Lower lobe of right lung (tissue), 2 donors: ENCODE results near the gene AGR3. TPM values are rescaled to one million over a fixed set of nuclear protein-coding genes. Genes with fewer than 3 reads are reported as not detected.
A peak's percentile ranks its signal among the peaks of the same experiment; 100 is the strongest.
"Not testable (repeated sequence)": the region's sequence is repeated elsewhere in the genome, so short reads cannot be mapped to it uniquely, and the experiment has no call there.

Experiments
- ATAC-seq, 2 donors: fragments of 200-7000 bp; cut with Tn5 transposase; one replicate each; pipeline ENCODE4 v1.9.1; 2020 to 2022; ENCODE audit warnings: mild to moderate bottlenecking in 2 of 2, moderate library complexity in 2 of 2
- DNase-seq: peaks from one replicate; pipeline ENCODE4 v3.0.0-alpha.2; 2020
- H3K27ac ChIP-seq: fragments of 200-600 bp; one replicate; pipeline ENCODE4 v1.8.0; 2022
- H3K27me3 ChIP-seq: fragments of 200-600 bp; one replicate; pipeline ENCODE4 v1.8.0; 2022; ENCODE audit warnings: low read depth
- H3K36me3 ChIP-seq: fragments of 200-600 bp; one replicate; pipeline ENCODE4 v1.8.0; 2022; ENCODE audit warnings: mild to moderate bottlenecking
- H3K4me1 ChIP-seq: fragments of 200-600 bp; one replicate; pipeline ENCODE4 v1.8.0; 2022
- H3K4me3 ChIP-seq: fragments of 200-600 bp; one replicate; pipeline ENCODE4 v1.8.0; 2022; ENCODE audit warnings: mild to moderate bottlenecking
- H3K9me3 ChIP-seq: fragments of 200-600 bp; one replicate; pipeline ENCODE4 v1.8.0; 2022
- CTCF ChIP-seq: fragments of 200-600 bp; IDR thresholded peaks from one replicate; pipeline ENCODE4 v1.8.0; 2022; ENCODE audit warnings: antibody characterized with exemption, mild to moderate bottlenecking
- intact Hi-C: fragments of 100-400 bp; cut with DNase I; formaldehyde crosslinking; loops from one replicate; pipeline ENCODE4 v1.11.0; 2022
- total RNA-seq: library from RNA; stranded (reverse); fragmentation: NEBNext Ultra II Directional; extraction: Animal tissue kit (Norgen Biotek cat#: 25700); gene quantifications from one replicate; pipeline ENCODE4 v1.2.1, GENCODE V29; 2021
- donor health status: DM: no; HTN: yes; CAD: no; lungs with severe emphysema.

AGR3 gene
- total RNA-seq, 1 donor from 2014 or later: 105 TPM

GRCh38 chr7:16883918-16884317, 2.1 kb upstream of the AGR3 start:
- H3K27me3 ChIP-seq: no peaks in the 10 kb centered on the region
- ATAC-seq: no peak
- intact Hi-C loops: no loop called here

GRCh38 chr7:16880554-16880953, 1.2 kb downstream of the AGR3 start:
- no peaks in the 10 kb centered on the region for H3K9me3 ChIP-seq
- DNase-seq (no peak), ATAC-seq (peak; percentile 50 to 55)
- H3K4me3 ChIP-seq: peak overlapping the region; percentile 42
- no peaks in the 10 kb centered on the region for H3K4me1 ChIP-seq
- no peak for TF ChIP-seq CTCF
- no peaks in the 10 kb centered on the region for H3K27me3 ChIP-seq
- intact Hi-C loops: no loop called here
- peak overlapping the region; percentile 80 for H3K27ac ChIP-seq
- H3K36me3 ChIP-seq: no peaks in the 10 kb centered on the region

More at GRCh38 chr7:16883918-16884317, 2.1 kb upstream of the AGR3 start:
- TF ChIP-seq CTCF: no peak
- Histone ChIP-seq H3K27ac (no peak overlapping the region), H3K4me1 (no peaks in the 10 kb centered on the region), H3K9me3 (no peaks in the 10 kb centered on the region), H3K36me3 (no peaks in the 10 kb centered on the region), H3K4me3 (no peak overlapping the region)
- DNase-seq: no peak

GRCh38 chr7:16879181-16879580, 2.6 kb downstream of the AGR3 start:
- DNase-seq (no peak), ATAC-seq (no peak)
- Histone ChIP-seq H3K9me3 (no peaks in the 10 kb centered on the region), H3K27ac (no peak overlapping the region), H3K4me1 (no peaks in the 10 kb centered on the region), H3K27me3 (no peaks in the 10 kb centered on the region), H3K4me3 (peak overlapping the region; percentile 42), H3K36me3 (no peaks in the 10 kb centered on the region)
- TF ChIP-seq CTCF: no peak
- intact Hi-C loops: no loop called here

- no peaks in the 10 kb centered on the region for H3K36me3 ChIP-seq
- H3K4me3 ChIP-seq: no peak overlapping the region
- no peaks in the 10 kb centered on the region for H3K4me1 ChIP-seq
- no peak for TF ChIP-seq CTCF
- H3K27ac ChIP-seq: no peak overlapping the region
- ATAC-seq (no peak), DNase-seq (no peak)
- intact Hi-C loops: no loop called here
- H3K27me3 ChIP-seq: no peaks in the 10 kb centered on the region
- peaks cover 5% of the 10 kb centered on the region for H3K9me3 ChIP-seq
Observed at GRCh38 chr7:16875861-16876260, 5.9 kb downstream of the AGR3 start.

- intact Hi-C loops: no loop called here
- H3K27ac ChIP-seq: no peak overlapping the region
- H3K27me3 ChIP-seq: no peaks in the 10 kb centered on the region
- peaks cover 5% of the 10 kb centered on the region for H3K9me3 ChIP-seq
- no peak overlapping the region for H3K4me3 ChIP-seq
- no peaks in the 10 kb centered on the region for H3K36me3 ChIP-seq
- DNase-seq (no peak), ATAC-seq (no peak)
- no peaks in the 10 kb centered on the region for H3K4me1 ChIP-seq
- TF ChIP-seq CTCF: no peak
Observed at GRCh38 chr7:16874066-16874465, 7.7 kb downstream of the AGR3 start.

GRCh38 chr7:16867328-16867727, 14.5 kb downstream of the AGR3 start:
- no peaks in the 10 kb centered on the region for H3K36me3 ChIP-seq
- intact Hi-C loops: no loop called here
- H3K27ac ChIP-seq: no peak overlapping the region
- H3K27me3 ChIP-seq: no peaks in the 10 kb centered on the region
- no peak for TF ChIP-seq CTCF
- no peak overlapping the region for H3K4me3 ChIP-seq
- H3K4me1 ChIP-seq: no peaks in the 10 kb centered on the region
- H3K9me3 ChIP-seq: peaks cover under 1% of the 10 kb centered on the region
- no peak for DNase-seq
- ATAC-seq: no peak

GRCh38 chr7:16853189-16853588, 28.6 kb downstream of the AGR3 start:
- H3K27ac ChIP-seq, H3K27me3 ChIP-seq, H3K4me1 ChIP-seq, H3K4me3 ChIP-seq, H3K9me3 ChIP-seq, H3K36me3 ChIP-seq, intact Hi-C loops, DNase-seq, ATAC-seq: not testable (repeated sequence)
